NCI-H446 (cell line): ENCODE measurements around the gene NPB.
A peak's percentile ranks its signal among the peaks of the same experiment; 100 is the strongest.

ENCODE experiments used
- DNase-seq, 2 experiments: peaks; one replicate each; lab custom pipeline; 2025; lab: John Stamatoyannopoulos, UW

The NPB gene

GRCh38 chr17:81869221-81870130, 32.6 kb upstream of the NPB start:
- DNase-seq: no peak

- peak; percentile 17 to 42 for DNase-seq
These were observed 31.7 kb upstream of the NPB start for GRCh38 chr17:81870131-81870980.

- DNase-seq: peak in 1 of 2 experiments; percentile 88
These were observed 31.1 kb upstream of the NPB start, which contains the start of gene ARHGDIA for GRCh38 chr17:81870981-81871386. Gene ARHGDIA, minus strand, starts transcription at chr17:81871337. Its CDS starts 1,407 bp downstream, at chr17:81869930.

GRCh38 chr17:81871387-81872230, 30.4 kb upstream of the NPB start:
- peak in 1 of 2 experiments; percentile 96 for DNase-seq

GRCh38 chr17:81877569-81877968, 24.5 kb upstream of the NPB start:
- no peak for DNase-seq

- DNase-seq: no peak
These were observed 23.7 kb upstream of the NPB start for GRCh38 chr17:81878294-81878693.

GRCh38 chr17:81879121-81879520, 22.9 kb upstream of the NPB start:
- DNase-seq: no peak

- no peak for DNase-seq
These were observed 17.5 kb upstream of the NPB start for GRCh38 chr17:81884520-81884919.

GRCh38 chr17:81884968-81885367, 17.1 kb upstream of the NPB start:
- no peak for DNase-seq

GRCh38 chr17:81885454-81885853, 16.6 kb upstream of the NPB start:
- no peak for DNase-seq

GRCh38 chr17:81885869-81886548, 16.0 kb upstream of the NPB start:
- peak in 1 of 2 experiments; percentile 57 for DNase-seq

- DNase-seq: no peak
These were observed 13.7 kb upstream of the NPB start for GRCh38 chr17:81888105-81888987.

GRCh38 chr17:81888988-81889595, 12.9 kb upstream of the NPB start:
- no peak for DNase-seq

GRCh38 chr17:81889602-81890001, 12.4 kb upstream of the NPB start:
- DNase-seq: no peak

- no peak for DNase-seq
These were observed 11.4 kb upstream of the NPB start for GRCh38 chr17:81890447-81891302.

GRCh38 chr17:81891303-81891552, 10.8 kb upstream of the NPB start:
- DNase-seq: no peak

- DNase-seq: no peak
These were observed 6.6 kb upstream of the NPB start for GRCh38 chr17:81895400-81895799.

GRCh38 chr17:81898029-81898866, 3.8 kb upstream of the NPB start:
- DNase-seq: no peak
